22Rv1 (cell line): ENCODE data around the gene MRPL46.
"Not testable (repeated sequence)": the region's sequence is repeated elsewhere in the genome, so short reads cannot be mapped to it uniquely, and the experiment has no call there.

Experiments used
- H3K27ac ChIP-seq: fragments of 450-650 bp; 2 replicates; pipeline ENCODE4 v1.5.1; 2017
- CTCF ChIP-seq: fragments of 450-650 bp; IDR thresholded peaks from 2 replicates; pipeline ENCODE4 v1.5.1; 2017; ENCODE audit warnings: mild to moderate bottlenecking
- ZFX ChIP-seq: fragments of 450-650 bp; IDR thresholded peaks from 2 replicates; pipeline ENCODE4 v1.6.1; 2017; ENCODE audit warnings: antibody characterized with exemption, borderline replicate concordance

MRPL46 gene

GRCh38 chr15:88438181-88438580 is 29.0 kb downstream of the MRPL46 start:
- H3K27ac ChIP-seq = no peak overlapping the region
- no peak for TF ChIP-seq CTCF
- no peak for TF ChIP-seq ZFX

DNA sequence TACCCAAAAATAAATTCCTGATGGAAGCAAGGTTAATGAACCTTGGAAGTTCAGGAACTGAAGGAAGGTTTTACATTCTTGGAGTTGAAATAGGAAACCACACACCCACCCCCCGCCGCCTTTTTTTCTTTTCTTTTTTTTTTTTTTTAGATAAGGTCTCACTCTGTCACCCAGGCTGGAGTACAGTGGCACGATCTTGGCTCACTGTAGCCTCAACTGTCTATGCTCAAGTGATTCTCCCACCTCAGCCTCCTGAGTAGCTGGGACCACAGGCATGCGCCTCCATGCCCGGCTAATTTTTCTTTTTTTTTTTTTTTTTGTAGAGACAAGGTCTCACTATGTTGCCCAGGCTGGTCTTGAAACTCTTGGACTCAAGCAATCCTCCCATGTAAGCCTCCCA is 33.1 kb downstream of the MRPL46 start:
- not testable (repeated sequence) for H3K27ac ChIP-seq

DNA sequence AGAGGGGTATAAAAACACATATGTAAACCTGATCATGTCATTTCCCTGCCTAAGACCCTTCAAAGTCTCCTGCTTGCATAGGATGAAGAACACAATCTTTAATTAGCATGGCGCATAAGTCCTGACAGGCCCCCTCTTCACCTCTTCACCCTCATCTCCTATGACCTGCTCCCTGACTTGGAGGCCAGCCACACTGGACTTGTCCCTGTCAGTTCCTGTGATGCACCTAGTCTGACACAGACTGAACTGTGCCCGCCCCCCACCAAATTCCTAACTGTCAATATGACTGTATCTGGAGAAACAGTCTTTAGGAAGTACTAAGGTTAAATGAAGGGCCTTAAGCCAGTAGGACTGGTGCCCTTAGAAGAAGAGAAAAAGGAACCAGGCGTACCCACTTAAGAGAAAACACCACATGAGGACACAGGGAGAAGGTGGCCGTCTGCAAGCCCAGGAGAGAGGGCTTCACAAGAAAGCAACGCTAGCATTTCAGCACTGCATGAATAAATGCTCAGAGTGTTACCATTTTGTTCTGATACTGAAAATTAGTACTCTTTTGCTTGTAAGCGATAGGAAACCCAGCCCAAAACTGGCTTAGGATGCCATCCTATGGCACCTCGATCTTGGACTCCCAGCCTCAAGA is 34.0 kb downstream of the MRPL46 start:
- no peak overlapping the region for H3K27ac ChIP-seq
- TF ChIP-seq CTCF = no peak
- no peak for TF ChIP-seq ZFX

DNA sequence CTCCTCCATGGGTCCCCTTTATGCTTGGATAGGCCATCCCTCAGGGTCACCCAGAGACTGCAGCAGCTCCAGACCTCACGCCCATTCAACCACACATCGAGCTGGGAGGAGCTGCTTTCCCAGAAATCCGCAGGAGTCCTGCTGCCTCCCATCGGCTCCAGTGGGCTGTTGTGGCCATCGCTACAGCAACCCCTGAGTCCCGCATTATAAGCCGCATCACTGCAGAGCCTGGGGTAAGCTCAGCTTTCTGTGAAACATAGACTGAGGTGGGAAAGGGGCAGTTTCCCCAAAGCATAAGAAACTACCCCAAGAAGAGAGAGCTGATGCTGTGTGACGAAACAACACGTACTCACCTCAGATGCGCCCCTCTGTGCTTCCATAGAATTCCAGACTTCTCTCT is 35.7 kb downstream of the MRPL46 start:
- no peak for TF ChIP-seq ZFX
- TF ChIP-seq CTCF = no peak
- H3K27ac ChIP-seq = no peak overlapping the region

DNA sequence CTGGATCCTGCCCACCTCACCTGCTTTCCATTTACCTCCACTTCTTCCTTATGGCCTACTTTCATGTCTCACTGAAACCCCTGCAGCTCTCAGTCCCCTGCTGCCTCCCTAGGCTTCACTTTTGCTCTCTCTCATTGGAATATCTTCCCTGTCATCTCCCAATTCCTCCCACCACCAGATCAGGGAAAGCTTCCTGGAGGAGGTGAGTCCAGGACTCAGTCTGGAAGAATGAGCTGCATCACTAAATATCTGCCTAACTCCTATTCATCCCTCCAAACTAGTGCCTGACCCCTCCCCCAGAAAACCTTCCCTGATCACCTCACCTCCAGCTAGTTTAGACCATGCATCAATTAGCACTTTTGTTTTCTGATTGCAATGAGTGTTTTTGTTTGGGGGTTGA is 37.1 kb downstream of the MRPL46 start:
- H3K27ac ChIP-seq = no peak overlapping the region
- TF ChIP-seq CTCF (no peak), ZFX (no peak)

DNA sequence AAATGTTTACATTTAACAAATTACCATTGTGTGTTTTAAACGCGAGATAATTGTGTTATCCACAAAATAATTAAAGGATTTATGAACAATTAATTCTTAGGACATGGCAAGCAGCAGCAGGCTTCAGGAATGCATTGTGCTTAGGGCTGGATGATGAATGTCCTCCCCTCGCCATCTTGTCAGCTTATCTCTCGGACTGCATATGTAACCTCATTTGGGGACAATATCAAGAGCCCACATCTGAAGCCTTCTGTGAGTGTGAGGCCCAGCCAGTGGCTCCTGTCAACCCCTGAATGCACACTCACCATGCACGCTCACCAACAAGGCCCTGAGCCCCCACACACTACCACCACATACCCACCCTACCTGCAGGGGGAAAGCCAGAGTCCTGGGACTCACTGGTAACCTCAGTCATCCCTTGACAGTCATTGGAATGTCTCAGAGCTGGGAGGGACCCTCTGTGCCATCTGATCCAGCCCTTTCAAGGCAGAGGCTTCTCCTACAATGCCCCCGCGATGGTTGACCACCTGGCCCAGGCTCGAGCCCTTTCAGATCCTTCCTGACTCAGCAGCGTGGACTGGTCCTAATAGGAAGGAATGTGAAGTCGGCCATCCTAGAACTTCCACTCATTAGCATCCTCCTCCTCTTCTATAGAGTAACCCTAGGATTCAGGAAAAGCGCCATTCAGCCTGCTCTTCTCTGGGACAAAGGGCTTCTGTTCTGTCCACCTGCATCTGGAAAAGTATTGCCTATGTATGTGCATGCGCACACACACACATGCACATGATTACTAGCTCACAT is 38.2 kb downstream of the MRPL46 start:
- TF ChIP-seq ZFX (no peak), CTCF (no peak)
- H3K27ac ChIP-seq = no peak overlapping the region

- H3K27ac ChIP-seq = no peak overlapping the region
- TF ChIP-seq CTCF = no peak
- TF ChIP-seq ZFX = no peak
Measured at GRCh38 chr15:88428053-88428452, 39.1 kb downstream of the MRPL46 start.
